Measurements from ENCODE around the gene KLK14. TPM values are rescaled to one million over a fixed set of nuclear protein-coding genes. Genes with fewer than 3 reads are reported as not detected.

The KLK14 gene
- total and polyA plus RNA-seq, 2 experiments from 2014 or later: 0.42 TPM; not detected in 1

DNA sequence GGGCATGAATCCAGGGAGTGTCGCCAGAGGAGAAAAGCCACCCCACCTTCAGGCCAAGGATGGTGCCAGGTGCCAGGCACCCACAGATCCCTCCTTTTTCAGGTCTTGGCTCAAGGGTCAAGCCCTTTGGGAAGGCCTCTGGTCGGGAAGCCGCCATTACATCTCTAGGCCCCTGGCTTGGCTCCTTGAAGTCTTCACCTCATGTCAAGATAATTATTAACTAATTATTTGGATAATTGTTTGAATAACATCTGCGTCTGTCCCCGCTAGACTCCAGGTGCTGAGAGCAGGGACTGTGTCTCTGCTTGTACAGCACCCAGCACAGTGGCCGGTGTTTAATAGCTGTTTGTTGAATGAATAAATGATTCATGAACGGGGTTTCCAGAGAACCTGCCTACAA lies 19.0 kb downstream of the KLK14 start (continued):
- TF ChIP-seq, protein P1, sequence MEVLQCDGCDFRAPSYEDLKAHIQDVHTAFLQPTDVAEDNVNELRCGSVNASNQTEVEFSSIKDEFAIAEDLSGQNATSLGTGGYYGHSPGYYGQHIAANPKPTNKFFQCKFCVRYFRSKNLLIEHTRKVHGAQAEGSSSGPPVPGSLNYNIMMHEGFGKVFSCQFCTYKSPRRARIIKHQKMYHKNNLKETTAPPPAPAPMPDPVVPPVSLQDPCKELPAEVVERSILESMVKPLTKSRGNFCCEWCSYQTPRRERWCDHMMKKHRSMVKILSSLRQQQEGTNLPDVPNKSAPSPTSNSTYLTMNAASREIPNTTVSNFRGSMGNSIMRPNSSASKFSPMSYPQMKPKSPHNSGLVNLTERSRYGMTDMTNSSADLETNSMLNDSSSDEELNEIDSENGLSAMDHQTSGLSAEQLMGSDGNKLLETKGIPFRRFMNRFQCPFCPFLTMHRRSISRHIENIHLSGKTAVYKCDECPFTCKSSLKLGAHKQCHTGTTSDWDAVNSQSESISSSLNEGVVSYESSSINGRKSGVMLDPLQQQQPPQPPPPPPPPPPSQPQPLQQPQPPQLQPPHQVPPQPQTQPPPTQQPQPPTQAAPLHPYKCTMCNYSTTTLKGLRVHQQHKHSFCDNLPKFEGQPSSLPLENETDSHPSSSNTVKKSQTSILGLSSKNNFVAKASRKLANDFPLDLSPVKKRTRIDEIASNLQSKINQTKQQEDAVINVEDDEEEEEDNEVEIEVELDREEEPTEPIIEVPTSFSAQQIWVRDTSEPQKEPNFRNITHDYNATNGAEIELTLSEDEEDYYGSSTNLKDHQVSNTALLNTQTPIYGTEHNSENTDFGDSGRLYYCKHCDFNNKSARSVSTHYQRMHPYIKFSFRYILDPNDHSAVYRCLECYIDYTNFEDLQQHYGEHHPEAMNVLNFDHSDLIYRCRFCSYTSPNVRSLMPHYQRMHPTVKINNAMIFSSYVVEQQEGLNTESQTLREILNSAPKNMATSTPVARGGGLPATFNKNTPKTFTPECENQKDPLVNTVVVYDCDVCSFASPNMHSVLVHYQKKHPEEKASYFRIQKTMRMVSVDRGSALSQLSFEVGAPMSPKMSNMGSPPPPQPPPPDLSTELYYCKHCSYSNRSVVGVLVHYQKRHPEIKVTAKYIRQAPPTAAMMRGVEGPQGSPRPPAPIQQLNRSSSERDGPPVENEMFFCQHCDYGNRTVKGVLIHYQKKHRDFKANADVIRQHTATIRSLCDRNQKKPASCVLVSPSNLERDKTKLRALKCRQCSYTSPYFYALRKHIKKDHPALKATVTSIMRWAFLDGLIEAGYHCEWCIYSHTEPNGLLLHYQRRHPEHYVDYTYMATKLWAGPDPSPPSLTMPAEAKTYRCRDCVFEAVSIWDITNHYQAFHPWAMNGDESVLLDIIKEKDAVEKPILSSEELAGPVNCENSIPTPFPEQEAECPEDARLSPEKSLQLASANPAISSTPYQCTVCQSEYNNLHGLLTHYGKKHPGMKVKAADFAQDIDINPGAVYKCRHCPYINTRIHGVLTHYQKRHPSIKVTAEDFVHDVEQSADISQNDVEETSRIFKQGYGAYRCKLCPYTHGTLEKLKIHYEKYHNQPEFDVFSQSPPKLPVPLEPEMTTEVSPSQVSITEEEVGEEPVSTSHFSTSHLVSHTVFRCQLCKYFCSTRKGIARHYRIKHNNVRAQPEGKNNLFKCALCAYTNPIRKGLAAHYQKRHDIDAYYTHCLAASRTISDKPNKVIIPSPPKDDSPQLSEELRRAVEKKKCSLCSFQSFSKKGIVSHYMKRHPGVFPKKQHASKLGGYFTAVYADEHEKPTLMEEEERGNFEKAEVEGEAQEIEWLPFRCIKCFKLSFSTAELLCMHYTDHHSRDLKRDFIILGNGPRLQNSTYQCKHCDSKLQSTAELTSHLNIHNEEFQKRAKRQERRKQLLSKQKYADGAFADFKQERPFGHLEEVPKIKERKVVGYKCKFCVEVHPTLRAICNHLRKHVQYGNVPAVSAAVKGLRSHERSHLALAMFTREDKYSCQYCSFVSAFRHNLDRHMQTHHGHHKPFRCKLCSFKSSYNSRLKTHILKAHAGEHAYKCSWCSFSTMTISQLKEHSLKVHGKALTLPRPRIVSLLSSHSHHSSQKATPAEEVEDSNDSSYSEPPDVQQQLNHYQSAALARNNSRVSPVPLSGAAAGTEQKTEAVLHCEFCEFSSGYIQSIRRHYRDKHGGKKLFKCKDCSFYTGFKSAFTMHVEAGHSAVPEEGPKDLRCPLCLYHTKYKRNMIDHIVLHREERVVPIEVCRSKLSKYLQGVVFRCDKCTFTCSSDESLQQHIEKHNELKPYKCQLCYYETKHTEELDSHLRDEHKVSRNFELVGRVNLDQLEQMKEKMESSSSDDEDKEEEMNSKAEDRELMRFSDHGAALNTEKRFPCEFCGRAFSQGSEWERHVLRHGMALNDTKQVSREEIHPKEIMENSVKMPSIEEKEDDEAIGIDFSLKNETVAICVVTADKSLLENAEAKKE (CRISPR knock-in tag; IDR thresholded peaks at IDR 0.05): no peak
- TF ChIP-seq ZNF331 (CRISPR knock-in tag; IDR thresholded peaks at IDR 0.05; ENCODE audit: low read depth) (no peak), POLR2AphosphoS5 (IDR thresholded peaks at IDR 0.05; ENCODE audit: low read depth) (no peak), CREB1 (CRISPR knock-in tag; IDR thresholded peaks at IDR 0.05; ENCODE audit: low read depth) (no peak), EZH2phosphoT487 (IDR thresholded peaks at IDR 0.05; ENCODE audit: unreplicated experiment) (no peak)
- TF ChIP-seq, protein P2, sequence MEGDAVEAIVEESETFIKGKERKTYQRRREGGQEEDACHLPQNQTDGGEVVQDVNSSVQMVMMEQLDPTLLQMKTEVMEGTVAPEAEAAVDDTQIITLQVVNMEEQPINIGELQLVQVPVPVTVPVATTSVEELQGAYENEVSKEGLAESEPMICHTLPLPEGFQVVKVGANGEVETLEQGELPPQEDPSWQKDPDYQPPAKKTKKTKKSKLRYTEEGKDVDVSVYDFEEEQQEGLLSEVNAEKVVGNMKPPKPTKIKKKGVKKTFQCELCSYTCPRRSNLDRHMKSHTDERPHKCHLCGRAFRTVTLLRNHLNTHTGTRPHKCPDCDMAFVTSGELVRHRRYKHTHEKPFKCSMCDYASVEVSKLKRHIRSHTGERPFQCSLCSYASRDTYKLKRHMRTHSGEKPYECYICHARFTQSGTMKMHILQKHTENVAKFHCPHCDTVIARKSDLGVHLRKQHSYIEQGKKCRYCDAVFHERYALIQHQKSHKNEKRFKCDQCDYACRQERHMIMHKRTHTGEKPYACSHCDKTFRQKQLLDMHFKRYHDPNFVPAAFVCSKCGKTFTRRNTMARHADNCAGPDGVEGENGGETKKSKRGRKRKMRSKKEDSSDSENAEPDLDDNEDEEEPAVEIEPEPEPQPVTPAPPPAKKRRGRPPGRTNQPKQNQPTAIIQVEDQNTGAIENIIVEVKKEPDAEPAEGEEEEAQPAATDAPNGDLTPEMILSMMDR (conservative IDR thresholded peaks at IDR 0.05; ENCODE audit: low read depth in 2 of 2): no peak

DNA sequence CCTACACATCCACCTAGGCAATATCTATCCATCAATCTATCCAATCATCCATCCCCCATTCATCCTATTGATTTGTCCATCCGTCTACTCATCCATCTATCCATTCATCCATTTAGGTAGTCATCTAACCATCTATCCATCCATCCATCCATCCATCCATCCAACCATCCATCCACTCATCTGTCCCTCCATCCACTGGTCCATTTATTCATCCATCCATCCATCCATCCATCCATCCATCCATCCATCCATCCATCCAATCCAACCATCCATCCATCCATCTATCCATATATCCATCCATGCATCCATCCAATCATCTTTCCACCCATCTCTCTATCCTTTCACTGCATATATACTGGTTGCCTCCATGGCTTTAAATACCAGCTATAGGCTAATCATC lies 21.7 kb downstream of the KLK14 start:
- no peaks in the 10 kb centered on the region for H3F3A ChIP-seq (replicated peaks; ENCODE audit: low read depth)
- H3K27me3 ChIP-seq (ENCODE audit: insufficient read depth): no peaks in the 10 kb centered on the region
- no peak overlapping the region for H3K4me3 ChIP-seq
- H3K9me2 ChIP-seq (ENCODE audit: insufficient read depth): peaks cover 9% of the 10 kb centered on the region; the same call in 1 of the 2 replicates
- no peak overlapping the region for H3K4me3 Mint-ChIP-seq
- H3K36me3 ChIP-seq (ENCODE audit: insufficient read depth): no peaks in the 10 kb centered on the region; the same call in 1 of the 2 replicates
- H3K4me1 Mint-ChIP-seq: peaks cover 5% of the 10 kb centered on the region
- no peaks in the 10 kb centered on the region; the same call in 1 of the 3 replicates for H3K9me3 Mint-ChIP-seq
- H3K36me3 Mint-ChIP-seq (ENCODE audit: low read depth): no peaks in the 10 kb centered on the region
- H3K27ac ChIP-seq (ENCODE audit: low read depth): no peak overlapping the region
- DNase-seq (ENCODE audit: low spot score): no peak
- no peak for ATAC-seq
- H3K4me2 ChIP-seq: no peak overlapping the region
- no peak overlapping the region for H2AFZ ChIP-seq
- H4K20me1 ChIP-seq (replicated peaks; ENCODE audit: insufficient read depth): no peaks in the 10 kb centered on the region
- no peak overlapping the region for H3K27ac Mint-ChIP-seq
- peaks cover 2% of the 10 kb centered on the region for H3K27me3 Mint-ChIP-seq (ENCODE audit: insufficient read depth, low read depth, poor library complexity)
- H3K4me1 ChIP-seq (ENCODE audit: insufficient read depth): peaks cover 5% of the 10 kb centered on the region; the same call in 1 of the 2 replicates
- H3K79me2 ChIP-seq (replicated peaks; ENCODE audit: insufficient read depth): no peaks in the 10 kb centered on the region
- TF ChIP-seq EZH2 (IDR thresholded peaks at IDR 0.05; ENCODE audit: low read depth, unreplicated experiment): no peak
- TF ChIP-seq, protein P1 (CRISPR knock-in tag; IDR thresholded peaks at IDR 0.05): no peak
- TF ChIP-seq NANOG (IDR thresholded peaks at IDR 0.05; ENCODE audit: borderline replicate concordance): no peak
